Mesothelial cell of epicardium (in vitro differentiated cells): ENCODE results near the gene SLX4IP. TPM values are rescaled to one million over a fixed set of nuclear protein-coding genes. Genes with fewer than 3 reads are reported as not detected.

ENCODE experiments used
- DNase-seq, 2 experiments: peaks; one replicate each; pipeline ENCODE4 v3.0.0; 2021; ENCODE audit warnings: low spot score in 2 of 2; ENCODE audit not compliant: unreplicated experiment in 2 of 2
- H3K27ac Mint-ChIP-seq: 2 replicates; pipeline ENCODE4 v1.8.0; 2021; ENCODE audit warnings: mixed read lengths
- H3K27me3 Mint-ChIP-seq: 2 replicates; pipeline ENCODE4 v1.8.0; 2021; ENCODE audit warnings: low read depth, mixed read lengths
- H3K36me3 Mint-ChIP-seq: 2 replicates; pipeline ENCODE4 v1.8.0; 2021; ENCODE audit warnings: mixed read lengths
- H3K4me1 Mint-ChIP-seq: 2 replicates; pipeline ENCODE4 v1.8.0; 2021; ENCODE audit warnings: mixed read lengths
- H3K4me3 Mint-ChIP-seq: 2 replicates; pipeline ENCODE4 v1.8.0; 2021; ENCODE audit warnings: mild to moderate bottlenecking, moderate library complexity, mixed read lengths
- H3K9me3 Mint-ChIP-seq: 2 replicates; pipeline ENCODE4 v1.8.0; 2021; ENCODE audit warnings: mixed read lengths
- CTCF ChIP-seq: fragments of 200-600 bp; sonication (generic); IDR thresholded peaks from one replicate; pipeline ENCODE4 v1.5.0; 2021; ENCODE audit warnings: antibody characterized with exemption; ENCODE audit not compliant: unreplicated experiment
- total RNA-seq: library from RNA; stranded (reverse); gene quantifications from 3 replicates; pipeline ENCODE4 v1.2.1, GENCODE V29; 2021

Gene SLX4IP
- total RNA-seq, 1 donor from 2014 or later, result 10.4 TPM

GRCh38 chr20:10556519-10557083, 121.5 kb downstream of the SLX4IP start:
- Mint-ChIP-seq H3K27me3 (no peaks in the 10 kb centered on the region), H3K4me3 (no peak overlapping the region), H3K9me3 (peaks cover 2% of the 10 kb centered on the region), H3K27ac (peak overlapping the region; percentile 52), H3K4me1 (peaks cover 58% of the 10 kb centered on the region), H3K36me3 (peaks cover 2% of the 10 kb centered on the region)
- no peak for DNase-seq
- TF ChIP-seq CTCF, result no peak

- Mint-ChIP-seq H3K27me3 (no peaks in the 10 kb centered on the region), H3K36me3 (peaks cover 5% of the 10 kb centered on the region), H3K27ac (no peak overlapping the region), H3K9me3 (peaks cover 7% of the 10 kb centered on the region), H3K4me1 (peaks cover 49% of the 10 kb centered on the region), H3K4me3 (no peak overlapping the region)
- TF ChIP-seq CTCF, result no peak
- DNase-seq, result no peak
These were observed 122.6 kb downstream of the SLX4IP start for GRCh38 chr20:10557685-10558084.

DNA sequence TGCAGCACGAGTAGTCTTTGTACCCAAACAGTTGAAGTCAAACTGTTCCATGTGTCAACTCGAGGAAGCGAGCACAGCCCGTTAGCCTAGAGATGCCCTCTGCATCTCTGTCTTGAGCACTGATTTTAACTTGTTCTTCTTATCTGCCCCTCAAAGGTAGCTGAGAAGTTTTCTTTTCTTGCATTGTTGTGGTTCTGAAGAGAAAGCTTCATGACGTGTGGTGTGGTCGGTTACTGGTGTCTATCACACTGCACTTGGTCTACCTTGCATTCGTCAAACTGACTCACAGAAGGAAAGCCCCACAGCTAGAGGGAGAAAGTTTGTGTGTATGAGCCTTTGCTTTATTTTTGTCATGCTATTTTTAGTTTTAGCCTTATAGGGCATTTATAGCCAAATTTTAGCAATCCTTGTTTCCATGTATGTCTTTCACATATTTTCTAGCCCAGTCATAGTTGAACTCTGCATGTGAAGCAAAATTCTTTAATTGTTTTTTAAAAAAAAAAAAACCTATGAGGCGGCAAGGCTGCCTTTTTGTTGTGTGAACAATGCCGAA, 123.6 kb downstream of the SLX4IP start:
- peaks cover 16% of the 10 kb centered on the region for H3K36me3 Mint-ChIP-seq
- peaks cover 40% of the 10 kb centered on the region for H3K4me1 Mint-ChIP-seq
- TF ChIP-seq CTCF, result no peak
- H3K4me3 Mint-ChIP-seq, result no peak overlapping the region
- H3K27me3 Mint-ChIP-seq, result no peaks in the 10 kb centered on the region
- peak overlapping the region; percentile 89 for H3K27ac Mint-ChIP-seq
- DNase-seq, result no peak
- peaks cover 17% of the 10 kb centered on the region for H3K9me3 Mint-ChIP-seq

DNA sequence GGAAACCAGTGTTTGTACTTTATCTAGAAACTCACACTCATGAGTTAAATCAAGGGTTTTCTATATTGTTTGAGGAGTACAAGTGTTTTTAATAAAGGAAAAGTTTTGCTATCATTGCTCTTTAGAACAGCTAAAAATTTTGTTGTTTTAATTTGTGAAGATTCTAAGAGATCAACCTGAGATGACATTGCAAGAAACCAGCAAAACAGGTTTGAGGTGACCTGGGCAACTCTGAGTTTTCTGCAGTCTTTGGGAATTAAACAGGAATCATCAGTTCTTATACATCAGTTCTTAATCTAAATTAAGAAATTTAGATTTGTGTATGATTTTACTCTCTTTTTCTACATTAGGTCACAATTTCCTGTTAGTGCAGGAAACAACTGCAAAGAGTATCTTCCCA, 124.2 kb downstream of the SLX4IP start:
- no peak for TF ChIP-seq CTCF
- Mint-ChIP-seq H3K9me3 (peaks cover 21% of the 10 kb centered on the region), H3K27ac (peak overlapping the region; percentile 89), H3K36me3 (peaks cover 21% of the 10 kb centered on the region), H3K4me1 (peaks cover 40% of the 10 kb centered on the region), H3K4me3 (no peak overlapping the region), H3K27me3 (no peaks in the 10 kb centered on the region)
- DNase-seq, result no peak

DNA sequence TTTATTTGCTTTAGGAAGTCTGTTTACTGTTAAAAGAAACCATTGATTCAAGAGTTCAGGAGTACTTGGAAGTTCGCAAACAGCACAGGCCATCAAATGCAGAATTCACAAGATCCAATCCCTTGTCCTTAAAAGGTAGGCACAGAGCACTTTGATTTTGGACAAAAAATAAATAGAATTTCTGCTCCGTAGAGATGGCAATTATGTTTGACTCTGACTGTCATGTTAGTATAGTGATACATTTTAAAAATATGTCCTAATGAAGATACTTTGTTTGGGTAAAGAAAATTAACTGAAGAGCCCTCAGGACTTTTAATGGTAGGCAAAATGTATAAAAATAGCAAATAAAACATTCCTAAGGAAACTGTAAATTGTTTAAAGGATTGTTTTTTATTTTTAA, 125.6 kb downstream of the SLX4IP start:
- Mint-ChIP-seq H3K4me3 (no peak overlapping the region), H3K27ac (no peak overlapping the region), H3K27me3 (no peaks in the 10 kb centered on the region), H3K9me3 (peaks cover 21% of the 10 kb centered on the region), H3K4me1 (peaks cover 42% of the 10 kb centered on the region), H3K36me3 (peaks cover 21% of the 10 kb centered on the region)
- no peak for TF ChIP-seq CTCF
- no peak for DNase-seq
